SU-DHL-6 (cell line): ENCODE results near the gene GNPTG.

Source experiments
- CTCF ChIP-seq: fragments of 200-600 bp; sonication (generic); IDR thresholded peaks from one replicate; pipeline ENCODE4 v1.5.1; 2017; ENCODE audit warnings: antibody characterized with exemption, mild to moderate bottlenecking, low read length, moderate library complexity; ENCODE audit not compliant: insufficient read depth, poor library complexity, severe bottlenecking
- EZH2phosphoT487 ChIP-seq: fragments of 200-600 bp; sonication (generic), shearing (Covaris generic); conservative IDR thresholded peaks from 2 replicates; pipeline ENCODE4 v1.6.1; 2018; ENCODE audit warnings: mild to moderate bottlenecking, antibody characterized with exemption, low read length, moderate library complexity, mixed read lengths

- peak; percentile 12 for TF ChIP-seq CTCF
- TF ChIP-seq EZH2phosphoT487, result no peak
Observed at GRCh38 chr16:1379304-1380076, 27.8 kb downstream of the GNPTG start.
